ENCODE data around the gene ROR1.

Gene ROR1

GRCh38 chr1:64183395-64184002, 409.7 kb downstream of the ROR1 start:
- peak; percentile 43 to 47 for DNase-seq (ENCODE audit: low read depth in 2 of 2)
- no peak for TF ChIP-seq CTCF (IDR thresholded peaks at IDR 0.05; ENCODE audit: low read depth, low read length)
- H3K4me3 ChIP-seq (replicated peaks in 1 of 2; ENCODE audit: low read depth in 2 of 2, low read length in 2 of 2), result no peak overlapping the region

DNA sequence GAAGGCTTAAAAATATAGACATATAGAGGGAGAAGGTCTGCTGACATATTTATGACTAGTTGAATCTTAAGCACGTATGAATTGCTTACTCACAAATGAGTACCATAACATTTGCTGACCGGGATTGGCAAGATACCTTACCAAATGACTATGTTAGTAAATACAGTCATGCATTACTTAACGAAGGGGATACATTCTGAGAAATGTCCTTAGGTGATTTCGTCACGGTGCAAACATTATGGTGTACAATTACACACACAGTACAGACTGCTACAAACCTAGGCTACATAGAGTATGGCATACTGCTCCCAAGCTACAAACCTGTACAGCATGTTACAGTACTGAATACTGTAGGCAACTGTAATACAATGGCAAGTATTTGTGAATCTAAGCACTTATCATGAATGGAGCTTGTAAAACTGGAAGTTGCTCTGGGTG, 410.2 kb downstream of the ROR1 start:
- no peak for TF ChIP-seq CTCF (IDR thresholded peaks at IDR 0.05; ENCODE audit: low read depth, low read length)
- no peak overlapping the region for H3K4me3 ChIP-seq (replicated peaks in 1 of 2; ENCODE audit: low read depth in 2 of 2, low read length in 2 of 2)
- DNase-seq (ENCODE audit: low read depth in 2 of 2), result peak; percentile 62 to 86

DNA sequence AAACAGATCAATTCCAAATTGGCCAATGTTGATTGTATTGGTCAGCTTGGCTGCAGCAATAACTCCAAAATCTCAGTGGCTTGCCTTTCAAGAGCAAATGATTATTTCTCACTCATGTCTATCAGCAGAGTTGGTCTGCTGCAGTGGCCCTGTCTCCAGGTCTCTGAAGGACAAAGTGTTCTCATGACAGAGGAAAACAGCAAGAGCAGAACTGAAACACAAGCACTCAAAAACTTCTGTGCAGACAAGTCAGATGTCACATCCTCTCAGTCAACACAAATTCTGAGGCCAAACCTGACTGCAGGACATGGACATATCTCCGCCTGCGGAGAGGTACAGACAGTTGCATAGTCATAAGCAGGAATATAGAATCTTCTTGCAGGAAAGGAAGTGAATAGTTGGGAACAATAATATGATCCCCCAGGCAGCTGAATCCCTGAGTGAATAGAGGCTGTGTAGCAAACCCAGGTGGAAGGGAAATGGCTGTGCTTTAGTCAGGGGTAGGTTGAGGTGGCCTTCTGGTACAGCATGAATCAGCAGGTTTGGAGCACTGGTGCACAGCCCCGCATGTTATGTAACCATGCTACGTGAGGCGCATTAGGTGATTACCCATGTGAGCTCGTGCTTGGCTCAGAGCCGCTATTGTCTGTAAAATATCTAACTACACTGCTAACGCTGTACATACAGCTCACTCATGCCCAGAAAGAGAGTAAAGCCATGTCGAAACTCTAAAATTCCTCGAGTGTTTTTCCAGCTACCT, 412.5 kb downstream of the ROR1 start:
- TF ChIP-seq CTCF (IDR thresholded peaks at IDR 0.05; ENCODE audit: low read depth, low read length), result no peak
- no peak for DNase-seq (ENCODE audit: low read depth in 2 of 2)
- no peak overlapping the region for H3K4me3 ChIP-seq (replicated peaks in 1 of 2; ENCODE audit: low read depth in 2 of 2, low read length in 2 of 2)

DNA sequence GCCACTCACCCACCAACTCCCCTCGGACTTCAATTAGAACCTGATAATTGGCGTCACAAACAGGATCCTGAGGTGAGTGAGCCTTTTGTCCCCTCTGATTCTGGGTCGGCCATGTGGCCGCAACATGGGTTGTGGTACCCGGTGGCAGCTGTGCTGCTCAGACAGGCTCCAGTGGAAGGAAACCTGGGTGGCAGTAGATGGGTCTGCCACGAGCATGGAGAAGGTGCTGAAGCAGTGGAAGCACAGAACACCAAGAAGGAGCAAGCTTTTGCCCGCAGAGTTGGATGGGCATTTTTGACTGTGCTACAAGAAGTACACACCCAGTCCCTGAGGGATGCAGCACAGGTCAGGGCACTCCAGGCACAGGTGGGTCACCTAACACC, 413.1 kb downstream of the ROR1 start:
- H3K4me3 ChIP-seq (replicated peaks in 1 of 2; ENCODE audit: low read depth in 2 of 2, low read length in 2 of 2), result no peak overlapping the region
- no peak for TF ChIP-seq CTCF (IDR thresholded peaks at IDR 0.05; ENCODE audit: low read depth, low read length)
- no peak for DNase-seq (ENCODE audit: low read depth in 2 of 2)

DNA sequence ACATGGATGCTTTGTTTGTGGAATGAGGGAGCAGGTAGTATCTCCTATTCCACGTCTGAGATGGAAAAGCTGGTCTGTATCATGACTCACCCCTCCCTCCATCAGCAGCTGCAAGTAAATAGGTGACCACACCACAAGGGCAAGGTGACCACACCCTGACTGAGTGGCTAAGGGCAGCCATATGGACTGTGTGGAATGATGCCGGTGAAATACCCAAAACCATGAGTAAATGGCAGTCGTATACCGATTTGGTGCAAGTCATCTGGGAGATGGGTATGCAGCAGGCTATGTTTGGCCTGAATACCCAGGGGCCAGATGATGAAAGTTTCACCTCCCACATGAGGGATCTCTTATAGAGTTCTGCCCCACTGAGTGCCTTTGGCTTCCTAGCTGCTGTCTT, 413.8 kb downstream of the ROR1 start:
- DNase-seq (ENCODE audit: low read depth in 2 of 2), result no peak
- no peak for TF ChIP-seq CTCF (IDR thresholded peaks at IDR 0.05; ENCODE audit: low read depth, low read length)
- no peak overlapping the region for H3K4me3 ChIP-seq (replicated peaks in 1 of 2; ENCODE audit: low read depth in 2 of 2, low read length in 2 of 2)

DNA sequence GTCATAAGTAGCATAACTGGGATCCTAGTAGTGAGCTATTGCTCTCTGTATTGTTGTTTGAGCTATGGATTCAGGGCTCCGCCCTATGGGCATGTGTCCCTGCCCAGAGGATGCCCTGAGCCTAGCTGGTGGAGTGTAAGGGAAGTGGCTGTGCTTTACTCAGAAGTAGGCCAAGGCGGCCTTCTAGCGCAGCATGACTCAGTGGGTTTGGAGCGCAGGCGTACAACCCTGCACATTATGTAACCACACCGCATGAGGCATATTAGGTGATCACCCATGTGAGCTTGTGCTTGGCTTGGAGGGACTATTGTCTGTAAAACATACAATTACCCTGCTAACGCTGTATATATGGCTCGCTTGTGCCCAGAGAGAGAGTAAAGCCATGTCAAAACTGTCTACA, 418.5 kb downstream of the ROR1 start:
- H3K4me3 ChIP-seq (replicated peaks in 1 of 2; ENCODE audit: low read depth in 2 of 2, low read length in 2 of 2), result no peak overlapping the region
- no peak for DNase-seq (ENCODE audit: low read depth in 2 of 2)
- TF ChIP-seq CTCF (IDR thresholded peaks at IDR 0.05; ENCODE audit: low read depth, low read length), result no peak
